B cell (primary cell): ENCODE data around the gene ALDH4A1. TPM values are rescaled to one million over a fixed set of nuclear protein-coding genes. Genes with fewer than 3 reads are reported as not detected.

Experiments used
- ATAC-seq: fragments of 200-7000 bp; cut with Tn5 transposase; one replicate; pipeline ENCODE4 v1.10.0; 2021; ENCODE audit warnings: low read depth, mild to moderate bottlenecking, moderate number of reproducible peaks, moderate library complexity
- CTCF ChIA-PET: fragments of 350-600 bp; sonication (Branson Sonifier 250); formaldehyde crosslinking; loops from one replicate; lab custom pipeline; 2021; ENCODE audit warnings: antibody characterized with exemption, inconsistent platforms; lab: Charles Lee
- POLR2A ChIA-PET: fragments of 350-600 bp; sonication (Branson Sonifier 250); formaldehyde crosslinking; loops from one replicate; lab custom pipeline; 2021; ENCODE audit warnings: antibody characterized with exemption; lab: Charles Lee
- DNase-seq: peaks from one replicate; pipeline ENCODE4 v3.0.0; 2013
- H2AFZ ChIP-seq: 2 replicates; pipeline ENCODE4 v1.6.1; 2012; ENCODE audit warnings: mild to moderate bottlenecking, low read depth, low read length; ENCODE audit not compliant: insufficient read depth, poor library complexity, severe bottlenecking
- H3K27ac ChIP-seq, 2 donors: 1 replicate in 1 of 2; 2 replicates in 1 of 2; pipeline ENCODE4 v1.5.1; 2012 to 2013; ENCODE audit warnings: low read length in 2 of 2, mild to moderate bottlenecking in 2 of 2, moderate library complexity in 1 of 2
- H3K27me3 ChIP-seq, 4 experiments: fragments of 200-600 bp in 1 of 4; sonication (generic) in 1 of 4; replicated peaks in 1 of 4; 1 replicate in 2 of 4; 2 replicates in 2 of 4; pipeline versions ENCODE4 v1.6.1 to v1.7.0; 2013 to 2016; ENCODE audit warnings: low read length in 3 of 4, mild to moderate bottlenecking in 2 of 4, mixed read lengths in 1 of 4, moderate library complexity in 1 of 4; ENCODE audit not compliant: insufficient read depth in 4 of 4, control insufficient read depth in 3 of 4; ENCODE audit errors: control extremely low read depth in 1 of 4
- H3K36me3 ChIP-seq, 2 experiments: replicated peaks in 1 of 2; 1 replicate in 1 of 2; 2 replicates in 1 of 2; pipeline versions ENCODE4 v1.6.1 to v1.7.1; 2013; ENCODE audit warnings: low read length in 1 of 2; ENCODE audit not compliant: insufficient read depth in 2 of 2, control insufficient read depth in 1 of 2; ENCODE audit errors: control extremely low read depth in 1 of 2, extremely low read depth in 1 of 2
- H3K4me1 ChIP-seq, 2 donors: fragments of 200-600 bp in 1 of 2; sonication (generic) in 1 of 2; 1 replicate in 1 of 2; 2 replicates in 1 of 2; pipeline versions ENCODE4 v1.5.1 to v1.6.1; 2013 to 2017; ENCODE audit warnings: low read length in 2 of 2; ENCODE audit not compliant: control insufficient read depth in 2 of 2, insufficient read depth in 2 of 2
- H3K4me2 ChIP-seq: replicated peaks from 2 replicates; pipeline ENCODE3; 2012; ENCODE audit warnings: mild to moderate bottlenecking, low read depth, low read length; ENCODE audit not compliant: poor library complexity, severe bottlenecking
- H3K4me3 ChIP-seq, 5 experiments: fragments of 200-600 bp in 1 of 5; sonication (generic) in 1 of 5; 1 replicate in 3 of 5; 2 replicates in 2 of 5; pipeline versions ENCODE4 v1.5.1 to v1.7.0; 2011 to 2016; ENCODE audit warnings: low read length in 4 of 5, mild to moderate bottlenecking in 4 of 5, low read depth in 2 of 5, control low read depth in 1 of 5, moderate library complexity in 1 of 5; ENCODE audit not compliant: insufficient read depth in 1 of 5; ENCODE audit errors: control extremely low read depth in 1 of 5, extremely low read depth in 1 of 5
- H3K79me2 ChIP-seq: fragments of 200-600 bp; sonication (generic); one replicate; pipeline ENCODE4 v1.6.0; 2016; ENCODE audit warnings: low read length; ENCODE audit not compliant: control insufficient read depth, insufficient read depth
- H3K9ac ChIP-seq: fragments of 200-600 bp; sonication (generic); 2 replicates; pipeline ENCODE4 v1.6.1; 2017; ENCODE audit warnings: mild to moderate bottlenecking, low read length, moderate library complexity
- H3K9me3 ChIP-seq, 3 donors: one replicate each; pipeline versions ENCODE4 v1.6.1 to v1.7.1; 2013; ENCODE audit warnings: low read length in 2 of 3; ENCODE audit not compliant: control insufficient read depth in 2 of 3, insufficient read depth in 1 of 3; ENCODE audit errors: control extremely low read depth in 1 of 3
- H4K20me1 ChIP-seq: 2 replicates; pipeline ENCODE4 v1.6.0; 2012; ENCODE audit warnings: mild to moderate bottlenecking, low read length; ENCODE audit not compliant: insufficient read depth, control insufficient read depth, poor library complexity, severe bottlenecking
- H3K27ac Mint-ChIP-seq: one replicate; pipeline ENCODE4 v1.8.0; 2021; ENCODE audit warnings: mixed read lengths
- H3K27me3 Mint-ChIP-seq: one replicate; pipeline ENCODE4 v1.8.0; 2021; ENCODE audit warnings: mixed read lengths
- H3K4me1 Mint-ChIP-seq: one replicate; pipeline ENCODE4 v1.8.0; 2021; ENCODE audit warnings: mixed read lengths
- H3K4me3 Mint-ChIP-seq: one replicate; pipeline ENCODE4 v1.8.0; 2021; ENCODE audit warnings: mixed read lengths
- H3K9me3 Mint-ChIP-seq: one replicate; pipeline ENCODE4 v1.8.0; 2022; ENCODE audit warnings: mixed read lengths; ENCODE audit not compliant: insufficient read depth
- EZH2 ChIP-seq: IDR thresholded peaks from 2 replicates; pipeline ENCODE4 v1.6.1; 2012; ENCODE audit warnings: borderline replicate concordance, low read depth, mild to moderate bottlenecking, moderate library complexity, low read length; ENCODE audit not compliant: insufficient read depth, poor library complexity, severe bottlenecking
- WGBS: methylation state at CpG from one replicate; pipeline ENCODE4 v1.1.5; 2013; ENCODE audit warnings: missing lambda C conversion rate; ENCODE audit not compliant: insufficient coverage; 5-methylcytosine and 5-hydroxymethylcytosine counted together
- intact Hi-C: fragments of 100-400 bp; cut with micrococcal nuclease; formaldehyde crosslinking; loops from one replicate; pipeline ENCODE4 v1.10.0; 2022
- polyA plus RNA-seq: library from polyadenylated mRNA; depleted of rRNA; stranded (reverse); fragments of >200 nt; gene quantifications from 2 replicates; pipeline ENCODE4 v1.2.3, GENCODE V29; 2012
- total RNA-seq, 2 donors: library from RNA; stranded (reverse); fragments of 120-200 nt in 1 of 2; gene quantifications; 1 replicate in 1 of 2; 2 replicates in 1 of 2; pipeline versions ENCODE4 v1.2.3 to v1.2.4, GENCODE V29; 2013 to 2022
- TF ChIP-seq, protein P1 (sequence below): fragments of 200-600 bp; IDR thresholded peaks from one replicate; pipeline ENCODE4 v1.8.0; 2022; ENCODE audit warnings: antibody characterized with exemption, mild to moderate bottlenecking

The ALDH4A1 gene
- total and polyA plus RNA-seq, 2 donors (not counting 1 experiment from before 2014, with no cell fraction given) = 2.7 to 3.4 TPM

GRCh38 chr1:18932387-18932786 lies 30.0 kb upstream of the ALDH4A1 start:
- Histone ChIP-seq H3K4me3 (no peak overlapping the region), H3K79me2 (peaks cover 80% of the 10 kb centered on the region), H3K9me3 (no peaks in the 10 kb centered on the region), H3K36me3 (no peaks in the 10 kb centered on the region), H4K20me1 (peaks cover 60% of the 10 kb centered on the region), H3K4me2 (no peak overlapping the region), H3K9ac (no peak overlapping the region), H3K4me1 (peaks cover 28 to 30% of the 10 kb centered on the region in 2 donors), H2AFZ (no peak overlapping the region), H3K27me3 (no peaks in the 10 kb centered on the region), H3K27ac (no peak overlapping the region)
- 96% methylated on average over 3 of the region's 5 CpGs for WGBS
- TF ChIP-seq EZH2 = no peak
- TF ChIP-seq, protein P1, sequence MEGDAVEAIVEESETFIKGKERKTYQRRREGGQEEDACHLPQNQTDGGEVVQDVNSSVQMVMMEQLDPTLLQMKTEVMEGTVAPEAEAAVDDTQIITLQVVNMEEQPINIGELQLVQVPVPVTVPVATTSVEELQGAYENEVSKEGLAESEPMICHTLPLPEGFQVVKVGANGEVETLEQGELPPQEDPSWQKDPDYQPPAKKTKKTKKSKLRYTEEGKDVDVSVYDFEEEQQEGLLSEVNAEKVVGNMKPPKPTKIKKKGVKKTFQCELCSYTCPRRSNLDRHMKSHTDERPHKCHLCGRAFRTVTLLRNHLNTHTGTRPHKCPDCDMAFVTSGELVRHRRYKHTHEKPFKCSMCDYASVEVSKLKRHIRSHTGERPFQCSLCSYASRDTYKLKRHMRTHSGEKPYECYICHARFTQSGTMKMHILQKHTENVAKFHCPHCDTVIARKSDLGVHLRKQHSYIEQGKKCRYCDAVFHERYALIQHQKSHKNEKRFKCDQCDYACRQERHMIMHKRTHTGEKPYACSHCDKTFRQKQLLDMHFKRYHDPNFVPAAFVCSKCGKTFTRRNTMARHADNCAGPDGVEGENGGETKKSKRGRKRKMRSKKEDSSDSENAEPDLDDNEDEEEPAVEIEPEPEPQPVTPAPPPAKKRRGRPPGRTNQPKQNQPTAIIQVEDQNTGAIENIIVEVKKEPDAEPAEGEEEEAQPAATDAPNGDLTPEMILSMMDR = no peak
- ATAC-seq (no peak), DNase-seq (no peak)
- H3K9me3 Mint-ChIP-seq = no peaks in the 10 kb centered on the region
- no peak overlapping the region for H3K4me3 Mint-ChIP-seq
- no peaks in the 10 kb centered on the region for H3K27me3 Mint-ChIP-seq
- intact Hi-C loops = no loop called here
- ChIA-PET CTCF (interaction anchor here (0.8 to 9.7 kb wide), 2 partner anchors 21 to 25 kb away, joined by 3 to 127 read pairs; partner anchors contain the start of gene IFFO2), POLR2A (no interaction called here)
- peaks cover 69% of the 10 kb centered on the region for H3K4me1 Mint-ChIP-seq
- peak overlapping the region; percentile 71 for H3K27ac Mint-ChIP-seq

DNA sequence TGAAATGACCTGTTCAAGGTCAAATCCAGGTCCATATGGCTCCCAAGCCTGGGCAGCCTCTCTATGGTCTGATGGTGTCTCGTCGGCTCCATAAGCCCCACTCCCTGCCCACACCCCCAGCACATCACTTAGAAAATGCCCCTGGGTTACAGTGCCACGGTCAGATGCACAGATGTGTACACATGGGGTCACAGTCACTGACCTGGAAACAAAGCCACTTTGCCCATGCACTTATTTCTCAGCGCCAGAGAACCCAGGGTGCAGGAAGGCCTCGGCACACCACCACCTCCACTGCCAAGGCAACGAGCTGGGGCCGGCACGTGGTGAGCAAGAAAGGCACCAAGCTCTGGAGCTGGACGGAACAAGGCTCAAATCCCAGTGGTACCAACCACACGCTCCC lies 29.4 kb upstream of the ALDH4A1 start:
- intact Hi-C loops = no loop called here
- H3K27me3 ChIP-seq = no peaks in the 10 kb centered on the region
- no peaks in the 10 kb centered on the region for H3K27me3 Mint-ChIP-seq
- H3K4me3 ChIP-seq = no peak overlapping the region
- H3K9me3 ChIP-seq = no peaks in the 10 kb centered on the region
- ChIA-PET POLR2A (no interaction called here), CTCF (interaction anchor here (0.8 to 9.7 kb wide), 4 partner anchors 13 to 24 kb away, joined by 3 to 127 read pairs (median 10); partner anchors contain the start of gene IFFO2)
- ATAC-seq (no peak), DNase-seq (no peak)
- H3K9ac ChIP-seq = no peak overlapping the region
- H3K27ac ChIP-seq = peak overlapping the region in 1 of 2 donors; percentile 5
- H3K36me3 ChIP-seq = no peaks in the 10 kb centered on the region
- H3K79me2 ChIP-seq = peaks cover 76% of the 10 kb centered on the region
- peaks cover 34 to 36% of the 10 kb centered on the region in 2 donors for H3K4me1 ChIP-seq
- H3K9me3 Mint-ChIP-seq = no peaks in the 10 kb centered on the region
- H3K4me3 Mint-ChIP-seq = peak overlapping the region; percentile 21
- H4K20me1 ChIP-seq = peaks cover 60% of the 10 kb centered on the region
- no peak for TF ChIP-seq EZH2
- TF ChIP-seq, protein P1 = no peak
- H3K27ac Mint-ChIP-seq = peak overlapping the region; percentile 71
- peaks cover 73% of the 10 kb centered on the region for H3K4me1 Mint-ChIP-seq
- H2AFZ ChIP-seq = no peak overlapping the region
- H3K4me2 ChIP-seq = peak overlapping the region; percentile 14
- WGBS = 60% methylated on average over 8 of the region's 10 CpGs
